SK-N-SH (cell line): ENCODE data around the gene MAD1L1.

Experiments used
- CHD2 ChIP-seq: fragments of 150-350 bp; IDR thresholded peaks from 2 replicates; pipeline ENCODE4 v1.6.1; 2018; ENCODE audit warnings: low read length; ENCODE audit not compliant: partially characterized antibody
- CTCF ChIP-seq: fragments of 200-600 bp; sonication (generic); IDR thresholded peaks from 2 replicates; pipeline ENCODE4 v1.6.1; 2017; ENCODE audit warnings: antibody characterized with exemption, mild to moderate bottlenecking, moderate library complexity
- EP300 ChIP-seq, 2 experiments: IDR thresholded peaks; 2 replicates each; pipeline versions ENCODE4 v1.4.0 to v1.6.1; 2012; ENCODE audit warnings: borderline replicate concordance in 1 of 2, low read depth in 1 of 2, low read length in 1 of 2
- GATA2 ChIP-seq: sonication (generic); formaldehyde crosslinking; IDR thresholded peaks from 2 replicates; pipeline ENCODE4 v1.5.0; 2020; ENCODE audit warnings: mild to moderate bottlenecking, missing genetic modification reagents
- MAX ChIP-seq: IDR thresholded peaks from 2 replicates; pipeline ENCODE4 v1.4.0; 2012; ENCODE audit warnings: low read depth
- NRF1 ChIP-seq: IDR thresholded peaks from 2 replicates; pipeline ENCODE4 v1.6.1; 2012; ENCODE audit warnings: low read depth, mild to moderate bottlenecking, low read length
- REST ChIP-seq: IDR thresholded peaks from 2 replicates; pipeline ENCODE4 v1.6.1; 2012; ENCODE audit warnings: mild to moderate bottlenecking, low read depth, low read length, moderate library complexity
- SMC3 ChIP-seq: IDR thresholded peaks from 2 replicates; pipeline ENCODE4 v1.6.1; 2012; ENCODE audit warnings: low read depth, low read length, improper control_type of control experiment
- TAF1 ChIP-seq: IDR thresholded peaks from 2 replicates; pipeline ENCODE4 v1.6.1; 2012; ENCODE audit warnings: low read depth, mild to moderate bottlenecking, low read length, moderate library complexity, borderline replicate concordance
- YY1 ChIP-seq: IDR thresholded peaks from 2 replicates; pipeline ENCODE4 v1.4.0; 2012; ENCODE audit warnings: low read depth, mild to moderate bottlenecking
- ZBTB33 ChIP-seq: IDR thresholded peaks from 2 replicates; pipeline ENCODE4 v1.4.0; 2012; ENCODE audit warnings: low read depth, borderline replicate concordance

- TF ChIP-seq EP300 (IDR thresholded peaks at IDR 0.05; ENCODE audit: borderline replicate concordance in 1 of 2, low read depth in 1 of 2, low read length in 1 of 2) (peak in 1 of 2 experiments; percentile 34; a peak in 1 of 4 replicates), GATA2 (no peak; the same call in 1 of the 2 replicates), CTCF (no peak), NRF1 (no peak), SMC3 (no peak), TAF1 (no peak), MAX (no peak), CHD2 (peak; percentile 48), YY1 (no peak), ZBTB33 (no peak), REST (no peak)
Measured at GRCh38 chr7:2012981-2013380, 219.8 kb downstream of the MAD1L1 start.
